ENCODE measurements around the gene PRPF40A. TPM values are rescaled to one million over a fixed set of nuclear protein-coding genes. Genes with fewer than 3 reads are reported as not detected.

The PRPF40A gene
- total and polyA plus RNA-seq, 4 donors: 45.1 to 114 (median 74.9) TPM

DNA sequence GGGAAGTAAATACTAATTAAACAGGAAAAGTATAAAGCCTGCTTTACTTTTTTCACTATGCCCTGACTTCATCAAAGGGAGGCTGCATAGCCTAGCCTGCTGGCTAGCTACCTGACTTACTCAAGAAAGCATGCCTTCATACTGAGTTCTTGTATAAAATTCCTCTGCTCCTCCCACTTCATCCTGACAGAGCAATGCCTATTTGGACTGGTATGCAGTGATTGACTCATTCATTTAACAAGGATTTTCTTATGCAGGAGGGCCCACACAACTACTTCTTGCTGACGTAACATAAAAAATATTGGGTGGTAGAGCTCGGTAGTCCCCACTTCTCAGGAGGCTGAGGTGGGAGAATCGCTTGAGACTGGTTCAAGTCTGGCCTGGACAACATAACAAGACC lies 70.5 kb downstream of the PRPF40A start:
- Histone ChIP-seq H3K27me3 (ENCODE audit: control insufficient read depth, insufficient read depth, low read length) (no peaks in the 10 kb centered on the region), H3K4me3 (ENCODE audit: low read depth, low read length) (no peak overlapping the region), H3K9me3 (ENCODE audit: control insufficient read depth, insufficient read depth, low read length) (no peaks in the 10 kb centered on the region), H3K36me3 (ENCODE audit: control insufficient read depth, insufficient read depth, low read length) (peaks cover 19% of the 10 kb centered on the region), H3K27ac (ENCODE audit: low read depth, low read length) (no peak overlapping the region), H3K4me1 (ENCODE audit: control insufficient read depth, insufficient read depth, low read length) (peaks cover 3% of the 10 kb centered on the region)
- no peak for DNase-seq (ENCODE audit: low read depth in 4 of 6, low spot score in 6 of 6)
- WGBS (ENCODE audit: insufficient coverage): no CpG with 5 or more reads among the region's 3 CpGs

DNA sequence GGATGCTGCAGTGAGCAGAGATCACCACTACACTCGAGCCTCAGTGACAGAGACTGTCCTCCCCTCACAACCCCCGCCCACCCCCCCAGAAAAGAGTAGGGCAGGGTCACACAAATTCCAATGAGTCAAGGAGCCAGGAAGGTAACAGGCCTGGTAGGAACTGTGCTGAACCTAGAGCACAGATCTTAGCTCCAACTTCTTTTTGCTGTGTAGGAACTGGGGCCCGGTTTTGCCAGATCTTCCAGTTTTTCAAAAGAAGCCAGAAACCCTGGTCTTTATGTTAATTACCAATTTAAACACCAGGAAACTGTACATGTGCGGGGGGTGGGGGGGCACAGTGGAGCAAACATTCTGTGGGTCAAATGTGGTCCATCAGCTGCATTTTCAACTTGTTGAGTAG lies 71.0 kb downstream of the PRPF40A start:
- Histone ChIP-seq H3K9me3 (ENCODE audit: control insufficient read depth, insufficient read depth, low read length) (no peaks in the 10 kb centered on the region), H3K36me3 (ENCODE audit: control insufficient read depth, insufficient read depth, low read length) (peaks cover 22% of the 10 kb centered on the region), H3K27me3 (ENCODE audit: control insufficient read depth, insufficient read depth, low read length) (no peaks in the 10 kb centered on the region), H3K4me3 (ENCODE audit: low read depth, low read length) (no peak overlapping the region), H3K27ac (ENCODE audit: low read depth, low read length) (no peak overlapping the region), H3K4me1 (ENCODE audit: control insufficient read depth, insufficient read depth, low read length) (peaks cover 3% of the 10 kb centered on the region)
- WGBS (ENCODE audit: insufficient coverage): no CpG with 5 or more reads among the region's 4 CpGs
- DNase-seq (ENCODE audit: low read depth in 4 of 6, low spot score in 6 of 6): no peak

DNA sequence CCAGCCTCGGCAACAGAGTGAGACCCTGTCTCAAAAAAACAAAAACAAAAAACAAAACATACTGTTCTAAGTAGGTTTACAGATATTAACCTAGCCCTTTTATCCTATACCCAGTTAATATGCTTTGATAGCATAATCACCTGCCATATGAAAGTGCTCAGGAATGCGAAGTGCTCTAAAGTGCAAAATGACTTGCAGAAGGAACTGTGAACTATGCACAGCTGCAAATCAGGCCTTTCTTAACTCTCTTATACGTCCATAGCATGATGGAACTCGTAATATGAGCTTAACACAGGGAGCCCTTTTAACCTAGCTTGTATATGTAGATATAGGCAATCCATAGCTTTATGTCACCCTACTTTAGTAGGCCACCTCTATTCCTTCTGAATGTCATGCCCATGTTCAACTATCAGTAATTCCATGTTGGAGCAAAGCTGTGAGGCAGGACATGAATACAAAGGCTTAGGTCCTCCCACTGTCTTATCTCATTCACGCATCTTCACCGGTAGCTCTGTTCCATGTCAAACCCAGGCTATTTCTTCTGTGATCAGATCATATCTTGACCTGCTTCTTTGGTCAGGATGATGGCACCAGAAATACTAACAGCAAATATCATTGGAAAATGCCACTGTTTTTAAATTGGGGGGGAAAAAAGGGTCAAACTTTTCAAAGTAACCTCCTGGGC lies 72.9 kb downstream of the PRPF40A start:
- peaks cover 34% of the 10 kb centered on the region for H3K36me3 ChIP-seq (ENCODE audit: control insufficient read depth, insufficient read depth, low read length)
- peaks cover 3% of the 10 kb centered on the region for H3K4me1 ChIP-seq (ENCODE audit: control insufficient read depth, insufficient read depth, low read length)
- H3K27me3 ChIP-seq (ENCODE audit: control insufficient read depth, insufficient read depth, low read length): no peaks in the 10 kb centered on the region
- no peak for DNase-seq (ENCODE audit: low read depth in 4 of 6, low spot score in 6 of 6)
- H3K27ac ChIP-seq (ENCODE audit: low read depth, low read length): no peak overlapping the region
- no peak overlapping the region for H3K4me3 ChIP-seq (ENCODE audit: low read depth, low read length)
- no peaks in the 10 kb centered on the region for H3K9me3 ChIP-seq (ENCODE audit: control insufficient read depth, insufficient read depth, low read length)
- whole genome bisulfite sequencing (ENCODE audit: insufficient coverage): no CpG with 5 or more reads among the region's 6 CpGs

DNA sequence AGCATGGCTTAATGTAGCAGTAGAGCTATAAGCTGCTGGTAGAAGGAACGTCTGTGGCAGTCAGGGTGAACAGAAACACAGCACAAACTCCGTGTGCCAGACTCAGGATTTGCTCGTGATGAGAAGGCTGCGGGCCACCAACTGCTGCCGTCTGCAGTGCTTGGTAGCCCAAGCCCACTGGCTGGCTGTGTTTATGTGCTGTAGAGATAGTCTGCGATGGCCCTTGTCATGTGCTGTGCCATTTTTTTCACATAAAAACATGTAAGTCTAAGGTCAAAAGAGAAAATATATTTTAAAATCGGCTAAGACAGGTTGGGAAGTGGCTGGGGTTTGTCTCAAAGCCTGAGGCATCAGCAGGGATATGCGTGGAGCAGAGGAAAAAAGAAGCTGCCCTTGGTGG lies 78.7 kb downstream of the PRPF40A start:
- Histone ChIP-seq H3K27me3 (ENCODE audit: control insufficient read depth, insufficient read depth, low read length) (no peaks in the 10 kb centered on the region), H3K4me3 (ENCODE audit: low read depth, low read length) (no peak overlapping the region)

DNA sequence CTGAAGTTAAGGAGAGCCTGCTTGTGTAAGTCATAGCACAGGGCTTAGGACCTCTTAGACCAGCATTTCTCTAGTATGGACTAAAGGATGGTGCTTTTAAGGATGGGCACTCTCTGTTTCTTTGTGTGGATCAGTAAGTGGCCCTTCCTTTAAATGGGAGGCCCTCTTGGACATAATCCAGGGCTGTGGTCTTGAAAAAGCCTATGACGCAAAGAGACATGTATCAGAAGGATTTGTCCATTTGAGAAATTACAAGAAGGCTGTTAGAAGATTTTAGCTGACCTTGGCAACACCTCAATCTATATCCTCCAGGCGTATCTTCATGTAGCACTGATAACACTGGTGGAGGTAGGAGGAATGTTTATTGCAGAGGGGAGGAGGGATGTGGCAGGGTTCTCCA lies 79.2 kb downstream of the PRPF40A start:
- peaks cover 67% of the 10 kb centered on the region for H3K36me3 ChIP-seq (ENCODE audit: control insufficient read depth, insufficient read depth, low read length)
- no CpG with 5 or more reads among the region's 2 CpGs for WGBS (ENCODE audit: insufficient coverage)
- H3K9me3 ChIP-seq (ENCODE audit: control insufficient read depth, insufficient read depth, low read length): no peaks in the 10 kb centered on the region
- no peak overlapping the region for H3K27ac ChIP-seq (ENCODE audit: low read depth, low read length)
- DNase-seq (ENCODE audit: low read depth in 4 of 6, low spot score in 6 of 6): no peak
- no peaks in the 10 kb centered on the region for H3K27me3 ChIP-seq (ENCODE audit: control insufficient read depth, insufficient read depth, low read length)
- H3K4me3 ChIP-seq (ENCODE audit: low read depth, low read length): no peak overlapping the region
- H3K4me1 ChIP-seq (ENCODE audit: control insufficient read depth, insufficient read depth, low read length): no peaks in the 10 kb centered on the region

More for the DNA sequence above, 78.7 kb downstream of the PRPF40A start:
- no peaks in the 10 kb centered on the region for H3K9me3 ChIP-seq (ENCODE audit: control insufficient read depth, insufficient read depth, low read length)
- H3K36me3 ChIP-seq (ENCODE audit: control insufficient read depth, insufficient read depth, low read length): peaks cover 68% of the 10 kb centered on the region
- no peaks in the 10 kb centered on the region for H3K4me1 ChIP-seq (ENCODE audit: control insufficient read depth, insufficient read depth, low read length)
- 92% methylated on average over 2 of the region's 8 CpGs for WGBS (ENCODE audit: insufficient coverage)
- no peak overlapping the region for H3K27ac ChIP-seq (ENCODE audit: low read depth, low read length)
- DNase-seq (ENCODE audit: low read depth in 4 of 6, low spot score in 6 of 6): no peak

DNA sequence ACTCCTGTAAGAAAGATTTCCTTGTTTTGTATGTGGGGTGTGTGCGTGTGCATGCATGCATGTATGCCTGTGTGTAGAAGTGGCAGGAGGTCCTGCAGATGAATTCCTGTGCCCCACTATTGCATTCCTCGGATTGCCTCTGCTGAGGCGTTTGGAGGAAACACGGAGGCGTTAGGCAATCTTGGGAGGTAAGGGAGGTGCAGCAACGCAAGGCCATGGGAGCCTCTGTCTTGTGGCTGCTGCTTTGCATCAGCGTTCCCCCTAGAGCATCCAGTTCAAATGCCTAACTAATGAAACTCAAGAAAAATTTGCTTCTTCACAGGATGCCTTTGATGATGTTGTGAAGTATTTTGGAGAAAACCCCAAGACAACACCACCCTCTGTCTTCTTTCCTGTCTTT lies 80.0 kb downstream of the PRPF40A start:
- whole genome bisulfite sequencing (ENCODE audit: insufficient coverage): 93% methylated on average over 2 of the region's 7 CpGs
- H3K4me1 ChIP-seq (ENCODE audit: control insufficient read depth, insufficient read depth, low read length): no peaks in the 10 kb centered on the region
- no peaks in the 10 kb centered on the region for H3K9me3 ChIP-seq (ENCODE audit: control insufficient read depth, insufficient read depth, low read length)
- no peak for DNase-seq (ENCODE audit: low read depth in 4 of 6, low spot score in 6 of 6)
- no peak overlapping the region for H3K4me3 ChIP-seq (ENCODE audit: low read depth, low read length)
- H3K36me3 ChIP-seq (ENCODE audit: control insufficient read depth, insufficient read depth, low read length): peaks cover 64% of the 10 kb centered on the region
- no peaks in the 10 kb centered on the region for H3K27me3 ChIP-seq (ENCODE audit: control insufficient read depth, insufficient read depth, low read length)
- no peak overlapping the region for H3K27ac ChIP-seq (ENCODE audit: low read depth, low read length)

DNA sequence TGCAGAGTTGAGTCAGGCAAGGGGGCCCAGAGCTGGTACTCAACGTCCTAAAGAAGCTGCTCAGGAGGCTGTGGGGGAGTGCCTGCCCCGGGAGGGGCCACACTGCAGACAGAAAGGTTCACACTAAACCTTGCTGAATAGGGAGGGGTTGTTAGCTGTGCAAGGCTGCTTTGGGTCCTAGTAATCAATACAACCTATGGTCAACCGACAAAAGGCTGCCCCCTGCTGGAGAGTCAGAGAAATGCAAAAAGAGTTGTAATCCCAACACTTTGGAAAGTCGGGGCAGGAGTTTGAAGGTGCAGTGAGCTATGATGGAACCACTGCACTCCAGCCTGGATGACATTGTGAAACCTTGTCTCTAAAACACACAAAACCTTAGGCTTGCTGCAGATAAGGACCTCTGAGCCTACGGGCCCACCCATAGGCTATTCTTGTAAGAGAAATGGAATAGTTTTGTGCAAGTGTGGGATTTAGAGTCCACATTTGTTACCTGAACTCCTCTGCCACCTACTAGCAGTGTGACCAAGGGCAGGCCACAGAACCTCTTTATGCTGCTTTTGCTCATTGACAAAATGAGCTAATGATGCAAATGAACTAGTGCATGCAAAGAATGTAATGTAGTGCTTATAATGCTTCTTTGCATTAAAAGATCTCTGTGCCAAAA lies 81.5 kb downstream of the PRPF40A start:
- Histone ChIP-seq H3K4me1 (ENCODE audit: control insufficient read depth, insufficient read depth, low read length) (no peaks in the 10 kb centered on the region), H3K27me3 (ENCODE audit: control insufficient read depth, insufficient read depth, low read length) (no peaks in the 10 kb centered on the region), H3K9me3 (ENCODE audit: control insufficient read depth, insufficient read depth, low read length) (no peaks in the 10 kb centered on the region), H3K4me3 (ENCODE audit: low read depth, low read length) (no peak overlapping the region), H3K27ac (ENCODE audit: low read depth, low read length) (no peak overlapping the region), H3K36me3 (ENCODE audit: control insufficient read depth, insufficient read depth, low read length) (peaks cover 55% of the 10 kb centered on the region)
- peak in 3 of 6 donors; percentile 52 to 88 (median 79) for DNase-seq (ENCODE audit: low read depth in 4 of 6, low spot score in 6 of 6)
- 0% methylated on average over 2 of the region's 5 CpGs for WGBS (ENCODE audit: insufficient coverage)

GRCh38 chr2:152632736-152633135 lies 84.5 kb downstream of the PRPF40A start:
- Histone ChIP-seq H3K27me3 (ENCODE audit: control insufficient read depth, insufficient read depth, low read length) (no peaks in the 10 kb centered on the region), H3K4me3 (ENCODE audit: low read depth, low read length) (no peak overlapping the region), H3K36me3 (ENCODE audit: control insufficient read depth, insufficient read depth, low read length) (peaks cover 35% of the 10 kb centered on the region), H3K4me1 (ENCODE audit: control insufficient read depth, insufficient read depth, low read length) (no peaks in the 10 kb centered on the region), H3K9me3 (ENCODE audit: control insufficient read depth, insufficient read depth, low read length) (no peaks in the 10 kb centered on the region), H3K27ac (ENCODE audit: low read depth, low read length) (no peak overlapping the region)
- 100% methylated on average over 3 of the region's 3 CpGs for WGBS (ENCODE audit: insufficient coverage)
- DNase-seq (ENCODE audit: low read depth in 4 of 6, low spot score in 6 of 6): no peak

DNA sequence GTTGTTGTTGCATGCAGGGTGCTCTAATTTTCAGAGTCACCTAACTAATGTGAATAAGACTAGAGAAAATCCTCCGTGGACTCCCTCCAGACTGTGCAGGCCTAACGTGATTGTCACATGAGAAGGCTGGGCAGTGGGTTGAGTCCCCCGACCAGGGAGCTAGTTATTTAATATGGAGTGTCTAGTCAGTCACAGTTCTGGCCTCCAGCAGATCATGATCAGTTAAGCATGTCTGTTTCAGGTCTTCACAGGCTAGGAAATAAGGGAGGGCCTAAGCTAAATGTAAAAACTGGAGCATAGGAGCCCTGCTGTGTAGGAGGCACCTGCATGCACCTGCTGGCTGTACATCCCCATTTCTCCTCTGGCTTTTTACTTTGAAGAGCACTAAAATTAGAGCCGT lies 86.8 kb downstream of the PRPF40A start:
- H3K4me1 ChIP-seq (ENCODE audit: control insufficient read depth, insufficient read depth, low read length): no peaks in the 10 kb centered on the region
- DNase-seq (ENCODE audit: low read depth in 4 of 6, low spot score in 6 of 6): no peak
- H3K36me3 ChIP-seq (ENCODE audit: control insufficient read depth, insufficient read depth, low read length): peaks cover 18% of the 10 kb centered on the region
- H3K27ac ChIP-seq (ENCODE audit: low read depth, low read length): no peak overlapping the region
- H3K27me3 ChIP-seq (ENCODE audit: control insufficient read depth, insufficient read depth, low read length): no peaks in the 10 kb centered on the region
- 91% methylated on average over 3 of the region's 4 CpGs for WGBS (ENCODE audit: insufficient coverage)
- H3K9me3 ChIP-seq (ENCODE audit: control insufficient read depth, insufficient read depth, low read length): no peaks in the 10 kb centered on the region
- H3K4me3 ChIP-seq (ENCODE audit: low read depth, low read length): no peak overlapping the region

- Histone ChIP-seq H3K27ac (ENCODE audit: low read depth, low read length) (no peak overlapping the region), H3K4me1 (ENCODE audit: control insufficient read depth, insufficient read depth, low read length) (no peaks in the 10 kb centered on the region), H3K36me3 (ENCODE audit: control insufficient read depth, insufficient read depth, low read length) (peaks cover 22% of the 10 kb centered on the region), H3K27me3 (ENCODE audit: control insufficient read depth, insufficient read depth, low read length) (no peaks in the 10 kb centered on the region), H3K4me3 (ENCODE audit: low read depth, low read length) (no peak overlapping the region), H3K9me3 (ENCODE audit: control insufficient read depth, insufficient read depth, low read length) (no peaks in the 10 kb centered on the region)
- no peak for DNase-seq (ENCODE audit: low read depth in 4 of 6, low spot score in 6 of 6)
- WGBS (ENCODE audit: insufficient coverage): no CpG with 5 or more reads among the region's 1 CpG
Measured at GRCh38 chr2:152629202-152629601, 88.1 kb downstream of the PRPF40A start.

Data from spinal cord (tissue), 10 donors.